Cardiac fibroblast (primary cell): Measurements from ENCODE around the gene CLSTN2.

Experiments
- DNase-seq, 2 donors: peaks; one replicate each; pipeline versions ENCODE4 v3.0.0 to v3.0.0-alpha.2; 2010; ENCODE audit warnings: low read depth in 2 of 2
- H3K4me3 ChIP-seq, 2 donors: replicated peaks in 1 of 2; 1 replicate in 1 of 2; 2 replicates in 1 of 2; pipeline ENCODE4 v1.5.1; 2011; ENCODE audit warnings: low read depth in 2 of 2, low read length in 2 of 2, mild to moderate bottlenecking in 2 of 2, moderate library complexity in 1 of 2
- TF ChIP-seq, protein P1 (sequence below): IDR thresholded peaks from one replicate; pipeline ENCODE4 v1.5.1; 2011; ENCODE audit warnings: low read depth, mild to moderate bottlenecking, low read length, inconsistent platforms

Gene CLSTN2

DNA sequence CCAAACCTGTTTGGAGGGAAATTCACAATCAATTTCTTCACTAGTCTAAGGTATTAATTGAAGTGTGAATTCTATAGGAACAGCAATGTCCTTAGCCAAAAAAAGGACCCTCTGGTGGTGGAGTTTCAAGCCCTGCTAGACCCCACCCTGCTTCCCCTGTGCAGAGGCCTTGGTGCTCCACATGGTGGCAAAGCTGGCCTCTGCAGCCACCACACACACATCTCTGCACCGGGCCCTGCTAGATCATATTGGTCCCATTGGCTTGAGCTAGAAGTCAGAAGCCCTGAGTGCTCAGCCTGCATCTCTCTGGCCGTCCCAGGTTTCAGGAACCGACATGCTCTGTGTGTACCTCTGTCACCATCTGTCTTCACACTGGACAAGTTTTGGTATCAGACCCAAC is 522.0 kb downstream of the CLSTN2 start:
- no peak for DNase-seq
- TF ChIP-seq, protein P1, sequence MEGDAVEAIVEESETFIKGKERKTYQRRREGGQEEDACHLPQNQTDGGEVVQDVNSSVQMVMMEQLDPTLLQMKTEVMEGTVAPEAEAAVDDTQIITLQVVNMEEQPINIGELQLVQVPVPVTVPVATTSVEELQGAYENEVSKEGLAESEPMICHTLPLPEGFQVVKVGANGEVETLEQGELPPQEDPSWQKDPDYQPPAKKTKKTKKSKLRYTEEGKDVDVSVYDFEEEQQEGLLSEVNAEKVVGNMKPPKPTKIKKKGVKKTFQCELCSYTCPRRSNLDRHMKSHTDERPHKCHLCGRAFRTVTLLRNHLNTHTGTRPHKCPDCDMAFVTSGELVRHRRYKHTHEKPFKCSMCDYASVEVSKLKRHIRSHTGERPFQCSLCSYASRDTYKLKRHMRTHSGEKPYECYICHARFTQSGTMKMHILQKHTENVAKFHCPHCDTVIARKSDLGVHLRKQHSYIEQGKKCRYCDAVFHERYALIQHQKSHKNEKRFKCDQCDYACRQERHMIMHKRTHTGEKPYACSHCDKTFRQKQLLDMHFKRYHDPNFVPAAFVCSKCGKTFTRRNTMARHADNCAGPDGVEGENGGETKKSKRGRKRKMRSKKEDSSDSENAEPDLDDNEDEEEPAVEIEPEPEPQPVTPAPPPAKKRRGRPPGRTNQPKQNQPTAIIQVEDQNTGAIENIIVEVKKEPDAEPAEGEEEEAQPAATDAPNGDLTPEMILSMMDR, result no peak
- no peak overlapping the region for H3K4me3 ChIP-seq

DNA sequence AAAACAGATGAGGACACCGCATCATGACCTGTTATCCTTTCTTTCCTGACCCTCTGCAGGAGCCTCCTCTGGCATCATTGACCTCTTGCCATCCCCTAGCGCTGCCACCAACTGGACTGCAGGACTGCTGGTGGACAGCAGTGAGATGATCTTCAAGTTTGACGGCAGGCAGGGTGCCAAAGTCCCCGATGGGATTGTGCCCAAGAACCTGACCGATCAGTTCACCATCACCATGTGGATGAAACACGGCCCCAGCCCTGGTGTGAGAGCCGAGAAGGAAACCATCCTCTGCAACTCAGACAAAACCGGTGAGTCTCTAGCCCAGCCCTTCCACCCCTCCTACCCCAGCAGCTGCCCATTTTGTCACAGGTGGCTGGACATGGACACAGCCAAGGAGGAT is 524.5 kb downstream of the CLSTN2 start:
- TF ChIP-seq, protein P1, result no peak
- no peak for DNase-seq
- H3K4me3 ChIP-seq, result no peak overlapping the region

DNA sequence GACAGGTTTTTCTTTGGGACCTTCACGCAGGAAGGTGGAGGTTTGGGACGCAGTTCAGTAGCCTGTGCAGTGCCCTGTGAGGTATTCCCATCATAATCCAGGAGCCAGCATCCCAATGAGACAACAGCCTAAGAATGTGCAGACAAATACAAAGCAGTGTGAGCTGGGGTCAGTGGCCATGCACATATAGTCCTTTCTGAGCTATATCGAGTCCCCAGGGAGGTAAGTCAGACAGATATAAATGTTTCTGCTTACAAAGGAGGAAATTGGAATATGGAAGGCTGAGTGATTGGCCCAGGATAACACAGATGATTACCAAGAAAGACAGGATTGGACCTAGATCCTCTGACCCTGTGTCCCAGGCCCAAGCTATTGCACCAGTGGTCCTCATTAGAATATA is 526.3 kb downstream of the CLSTN2 start:
- TF ChIP-seq, protein P1, result no peak
- H3K4me3 ChIP-seq, result no peak overlapping the region
- no peak for DNase-seq

DNA sequence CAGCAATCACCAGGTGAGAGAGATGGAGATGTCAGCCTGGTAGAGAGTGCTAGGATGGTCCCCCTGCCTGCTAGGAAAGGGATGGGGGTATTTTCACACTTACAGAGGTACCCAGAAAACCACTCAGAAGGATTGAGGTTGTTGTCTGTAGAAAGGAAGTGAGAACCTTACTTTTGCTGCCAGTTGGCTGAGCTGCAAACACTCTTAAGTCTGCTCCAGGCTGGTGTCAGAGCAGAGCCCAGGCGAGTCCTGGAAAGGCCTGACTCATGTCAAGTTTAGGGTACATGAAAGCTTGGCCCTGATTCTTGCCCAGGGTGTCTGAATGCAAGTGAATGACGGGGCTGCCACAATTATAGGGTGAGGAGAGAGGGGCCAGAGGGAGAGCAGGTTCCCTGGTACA is 528.4 kb downstream of the CLSTN2 start:
- TF ChIP-seq, protein P1, result no peak
- DNase-seq, result no peak

DNA sequence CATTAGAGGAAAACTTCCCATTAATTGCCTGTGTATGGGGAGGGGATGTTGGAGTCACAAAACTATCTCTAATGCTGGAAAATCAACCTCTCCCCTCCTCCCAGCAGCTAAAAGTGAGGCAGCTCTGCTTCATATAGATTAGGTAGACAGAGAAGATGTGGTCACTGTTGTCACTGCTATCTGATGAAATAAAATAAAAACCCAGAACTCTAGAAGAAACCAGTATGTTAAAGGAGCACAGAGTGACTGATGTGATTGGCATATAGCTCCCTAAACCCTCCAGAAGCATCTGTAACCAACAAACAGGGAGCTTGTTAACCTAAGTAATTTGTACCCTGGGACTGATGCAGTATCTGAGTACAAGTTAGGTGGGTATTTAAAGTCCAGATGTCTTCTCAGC is 531.0 kb downstream of the CLSTN2 start:
- DNase-seq, result no peak
- no peak overlapping the region for H3K4me3 ChIP-seq
- TF ChIP-seq, protein P1, result no peak

More for the DNA sequence above, 528.4 kb downstream of the CLSTN2 start:
- H3K4me3 ChIP-seq, result no peak overlapping the region

DNA sequence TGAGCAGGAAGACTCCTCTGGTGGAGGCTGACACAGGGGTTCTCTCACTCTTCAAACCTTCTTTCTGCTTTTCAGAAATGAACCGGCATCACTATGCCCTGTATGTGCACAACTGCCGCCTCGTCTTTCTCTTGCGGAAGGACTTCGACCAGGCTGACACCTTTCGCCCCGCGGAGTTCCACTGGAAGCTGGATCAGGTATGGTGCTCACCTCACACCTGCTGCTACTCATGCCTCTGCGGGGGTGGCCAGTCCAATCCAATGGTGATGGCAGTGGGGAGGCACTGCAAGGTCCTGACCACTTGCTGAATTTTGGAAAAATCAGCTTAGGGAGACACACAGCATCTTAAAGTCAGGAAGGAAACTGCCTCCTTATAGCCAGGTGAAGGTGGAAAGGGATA is 531.5 kb downstream of the CLSTN2 start:
- TF ChIP-seq, protein P1, result no peak
- DNase-seq, result no peak
- no peak overlapping the region for H3K4me3 ChIP-seq

DNA sequence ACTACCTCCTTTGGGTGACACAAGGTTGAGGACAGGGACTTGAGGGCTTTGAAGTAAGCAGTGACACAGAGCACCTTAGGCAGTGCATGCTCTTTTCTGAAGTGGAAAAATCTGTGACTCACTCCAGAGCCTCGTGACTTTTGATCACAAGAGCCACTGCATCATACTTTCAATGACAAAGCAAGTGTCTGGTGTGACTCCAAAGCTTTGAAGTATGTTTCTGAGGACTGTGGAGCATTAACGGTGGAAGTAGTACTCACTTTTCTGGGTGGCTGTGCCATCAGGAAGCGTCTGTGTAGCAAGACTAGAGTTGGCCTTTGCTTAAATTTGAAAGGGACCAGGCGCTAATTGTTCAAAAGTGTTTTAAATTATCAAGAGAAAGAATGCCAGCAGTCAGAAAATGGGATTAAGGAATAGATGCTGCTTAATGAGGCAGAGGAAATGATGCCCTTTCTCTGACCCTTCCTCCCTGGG is 532.2 kb downstream of the CLSTN2 start:
- no peak overlapping the region for H3K4me3 ChIP-seq
- TF ChIP-seq, protein P1, result no peak
- peak in 1 of 2 donors; percentile 56 for DNase-seq
